GM18868 (cell line): ENCODE measurements around the gene CDC42BPB.

Experiments
- ATAC-seq: cut with Tn5 transposase; IDR thresholded peaks from one replicate; pipeline ENCODE4 v1.9.1; 2021; ENCODE audit warnings: mild to moderate bottlenecking, moderate library complexity; ENCODE audit not compliant: unreplicated experiment

Gene CDC42BPB

GRCh38 chr14:103022002-103022684 is 35.2 kb downstream of the CDC42BPB start:
- ATAC-seq, result no peak

GRCh38 chr14:103021684-103022001 is 35.7 kb downstream of the CDC42BPB start:
- no peak for ATAC-seq

GRCh38 chr14:103020271-103021170 is 36.8 kb downstream of the CDC42BPB start:
- ATAC-seq, result no peak

- no peak for ATAC-seq
Observed at GRCh38 chr14:103019826-103020225, 37.5 kb downstream of the CDC42BPB start.

GRCh38 chr14:103019236-103019635 is 38.1 kb downstream of the CDC42BPB start:
- no peak for ATAC-seq

GRCh38 chr14:103016594-103016993 is 40.8 kb downstream of the CDC42BPB start:
- no peak for ATAC-seq

GRCh38 chr14:103016071-103016470 is 41.3 kb downstream of the CDC42BPB start:
- ATAC-seq, result no peak

- no peak for ATAC-seq
Observed at GRCh38 chr14:103015426-103015825, 41.9 kb downstream of the CDC42BPB start.

- no peak for ATAC-seq
Observed at GRCh38 chr14:103014466-103015228, 42.7 kb downstream of the CDC42BPB start.

- ATAC-seq, result no peak
Observed at GRCh38 chr14:103013028-103013427, 44.3 kb downstream of the CDC42BPB start.

GRCh38 chr14:103009559-103009958 is 47.8 kb downstream of the CDC42BPB start:
- no peak for ATAC-seq

GRCh38 chr14:103008768-103009357 is 48.5 kb downstream of the CDC42BPB start:
- ATAC-seq, result no peak

GRCh38 chr14:103008126-103008525 is 49.2 kb downstream of the CDC42BPB start:
- no peak for ATAC-seq

- ATAC-seq, result no peak
Observed at GRCh38 chr14:103007555-103007954, 49.8 kb downstream of the CDC42BPB start.

- no peak for ATAC-seq
Observed at GRCh38 chr14:103006991-103007520, 50.3 kb downstream of the CDC42BPB start.

GRCh38 chr14:103006106-103006505 is 51.2 kb downstream of the CDC42BPB start:
- ATAC-seq, result no peak

GRCh38 chr14:103003850-103004249 is 53.5 kb downstream of the CDC42BPB start:
- no peak for ATAC-seq

GRCh38 chr14:103003351-103003615 is 54.1 kb downstream of the CDC42BPB start:
- ATAC-seq, result no peak

GRCh38 chr14:103002578-103003350 is 54.6 kb downstream of the CDC42BPB start:
- ATAC-seq, result no peak

GRCh38 chr14:103001651-103002396 is 55.5 kb downstream of the CDC42BPB start:
- no peak for ATAC-seq
